Epithelial cell of esophagus (primary cell): ENCODE measurements around the gene FSTL3.

Experiments
- DNase-seq: peaks from one replicate; pipeline ENCODE4 v3.0.0; 2010; ENCODE audit warnings: low read depth
- H3K4me3 ChIP-seq: 2 replicates; pipeline ENCODE4 v1.5.1; 2011; ENCODE audit warnings: mild to moderate bottlenecking, low read length, control low read depth
- CTCF ChIP-seq: IDR thresholded peaks from 2 replicates; pipeline ENCODE4 v1.5.1; 2011; ENCODE audit warnings: low read depth, mild to moderate bottlenecking, low read length, control low read depth, inconsistent platforms; ENCODE audit not compliant: insufficient read depth; ENCODE audit errors: missing control alignments

The FSTL3 gene

DNA sequence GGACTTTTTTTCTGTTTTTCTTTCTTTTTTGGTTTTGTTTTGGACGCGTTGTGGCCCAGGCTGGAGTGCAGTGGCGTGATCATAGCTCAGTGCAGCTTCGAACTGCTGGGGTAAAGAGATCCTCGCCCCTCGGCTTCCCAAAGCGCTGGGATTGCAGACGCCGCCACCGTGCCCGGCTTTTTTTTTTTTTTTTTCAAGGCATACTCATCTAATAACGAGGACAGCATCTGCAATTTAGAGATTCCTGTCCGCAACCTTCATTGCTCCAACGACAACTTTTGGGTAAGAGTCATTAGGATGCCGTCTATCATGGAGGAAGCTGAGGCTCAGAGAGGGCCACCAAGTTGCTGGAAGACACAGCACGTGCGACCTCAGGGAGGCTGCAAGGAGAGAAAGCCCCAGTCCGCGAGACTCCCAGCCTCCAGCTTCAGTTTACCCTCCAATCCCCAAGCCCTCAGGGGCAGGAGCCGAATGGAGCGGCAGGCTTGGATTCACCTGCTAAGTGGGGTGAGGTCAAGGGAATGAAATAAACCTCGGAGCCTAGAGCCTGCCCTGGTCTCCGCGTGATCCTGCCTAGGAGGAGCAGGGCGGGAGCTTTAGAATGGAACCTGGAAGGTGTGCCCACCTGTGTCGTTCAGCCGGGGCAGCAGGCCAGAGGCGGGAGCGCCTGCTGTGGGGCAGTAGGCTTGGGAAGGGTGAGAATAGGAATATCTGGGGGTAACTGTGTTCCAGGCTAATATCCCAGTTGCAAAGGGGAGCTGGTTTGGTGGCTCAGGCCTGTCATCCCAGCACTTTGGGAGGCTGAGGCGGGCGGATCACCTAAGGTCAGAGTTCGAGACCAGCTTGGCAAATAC, 42.2 kb upstream of the FSTL3 start:
- TF ChIP-seq CTCF = no peak
- DNase-seq = peak; percentile 15
- H3K4me3 ChIP-seq = peak overlapping the region; percentile 81

DNA sequence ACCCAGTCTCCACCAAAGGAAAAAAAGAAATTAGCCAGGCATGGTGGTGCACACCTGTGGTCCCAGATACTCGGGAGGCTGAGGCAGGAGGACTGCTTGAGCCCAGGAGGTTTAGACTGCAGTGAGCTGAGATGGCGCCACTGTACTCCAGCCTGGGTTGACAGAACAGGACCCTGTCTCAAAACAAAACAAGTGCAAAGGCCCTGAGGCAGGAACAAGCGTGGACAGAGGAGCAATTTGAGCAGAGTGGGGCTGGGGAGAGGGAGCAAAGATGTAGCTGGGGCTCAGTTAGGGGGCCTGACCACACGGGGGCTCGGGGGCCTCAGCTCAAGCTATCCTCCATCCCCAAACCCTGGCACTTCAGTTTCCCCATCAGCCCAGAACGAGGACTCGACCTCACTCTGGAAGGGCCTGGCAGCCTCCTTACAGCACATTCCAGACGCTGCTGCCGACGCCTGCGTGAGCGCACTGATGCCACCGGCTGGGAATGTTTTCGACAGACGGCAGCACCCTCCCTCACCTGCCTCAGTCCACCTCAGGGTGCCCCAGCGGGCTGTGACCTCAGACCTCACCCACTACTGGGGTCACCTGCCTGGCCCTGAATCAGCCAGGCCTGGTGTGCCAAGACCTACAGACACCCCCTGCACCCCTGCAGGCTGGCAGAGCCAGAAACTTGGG, 41.1 kb upstream of the FSTL3 start:
- DNase-seq = no peak
- no peak for TF ChIP-seq CTCF
- H3K4me3 ChIP-seq = no peak overlapping the region

DNA sequence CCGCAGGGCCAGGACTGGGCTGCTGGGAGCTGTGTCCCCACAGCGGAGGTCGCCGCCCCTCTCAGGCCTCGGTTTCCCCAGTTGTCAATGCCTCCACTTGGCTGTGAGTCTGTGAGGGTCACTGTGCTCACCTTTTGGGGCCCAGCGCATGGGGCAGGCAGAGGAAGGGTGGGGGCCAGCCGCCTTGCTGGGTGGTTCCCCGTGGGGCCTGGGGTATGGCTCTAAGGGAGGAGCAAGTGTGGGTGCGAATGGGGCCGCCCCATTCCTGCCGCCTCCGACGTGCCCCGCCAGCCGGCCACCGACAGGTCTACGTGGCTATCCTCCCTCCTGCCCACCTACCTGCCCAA, 37.3 kb upstream of the FSTL3 start:
- TF ChIP-seq CTCF = no peak
- no peak overlapping the region for H3K4me3 ChIP-seq
- DNase-seq = no peak

- DNase-seq = peak; percentile 96
- peak within 1 kb of the TSS; percentile 28 for H3K4me3 ChIP-seq
- no peak for TF ChIP-seq CTCF
Observed at GRCh38 chr19:639253-640160, 36.7 kb upstream of the FSTL3 start, which contains the start of gene FGF22. Gene FGF22, plus strand, starts transcription at chr19:639879. Its CDS starts 47 bp downstream, at chr19:639926.

DNA sequence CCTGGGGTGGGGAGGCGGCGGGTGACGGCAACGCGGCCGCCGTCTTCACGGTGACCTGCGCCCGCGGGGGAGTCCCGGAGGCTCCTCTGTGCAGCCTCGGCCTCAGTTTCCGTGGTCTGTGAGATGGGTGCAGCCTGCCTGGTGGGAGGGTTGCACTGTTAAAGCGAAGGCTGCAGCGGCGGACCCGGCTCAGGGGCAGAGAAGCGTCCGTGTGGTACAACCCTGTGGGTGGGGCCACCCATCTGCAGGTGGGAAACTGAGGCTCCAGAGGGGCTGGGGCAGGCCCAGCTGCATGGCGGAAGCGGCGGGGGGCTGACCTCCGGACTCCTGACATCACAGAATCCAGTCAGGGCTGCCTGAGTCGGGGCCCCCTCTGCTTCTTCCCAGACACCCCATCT, 36.0 kb upstream of the FSTL3 start:
- no peak overlapping the region for H3K4me3 ChIP-seq
- DNase-seq = no peak
- no peak for TF ChIP-seq CTCF

- no peak for TF ChIP-seq CTCF
- no peak for DNase-seq
- no peak overlapping the region for H3K4me3 ChIP-seq
Observed at GRCh38 chr19:640606-641189, 35.5 kb upstream of the FSTL3 start.
